ENCODE measurements around the gene DPCD.
"Not testable (repeated sequence)": the region's sequence is repeated elsewhere in the genome, so short reads cannot be mapped to it uniquely, and the experiment has no call there.

Gene DPCD

DNA sequence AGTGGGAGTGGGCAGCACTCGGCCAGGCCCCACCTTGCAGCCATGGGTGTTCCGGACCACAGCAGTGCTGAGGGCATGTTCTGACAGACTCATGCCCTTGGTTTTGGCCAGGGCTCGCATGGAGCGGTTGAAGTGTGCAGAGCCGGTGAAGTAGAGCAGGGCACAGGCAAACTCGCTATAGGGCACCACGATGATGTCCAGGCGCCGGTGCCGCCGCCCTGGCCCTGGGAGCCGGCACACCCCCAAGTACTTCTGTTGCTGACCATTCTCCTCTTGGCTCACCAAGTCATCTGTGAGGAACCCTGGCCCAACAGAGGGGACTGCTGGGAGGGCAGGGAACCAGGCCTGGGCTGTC lies 8.6 kb upstream of the DPCD start:
- no peak overlapping the region for H2AFZ ChIP-seq (ENCODE audit: low read depth, low read length)
- H3K4me1 ChIP-seq (ENCODE audit: insufficient read depth, low read length): no peaks in the 10 kb centered on the region
- peaks cover 28% of the 10 kb centered on the region for H3K36me3 ChIP-seq (ENCODE audit: insufficient read depth, low read length)
- H3K4me3 ChIP-seq (ENCODE audit: low read length): no peak overlapping the region
- no peaks in the 10 kb centered on the region for H3K9me3 ChIP-seq (ENCODE audit: low read length)
- no peaks in the 10 kb centered on the region for H3K27me3 ChIP-seq (ENCODE audit: insufficient read depth, low read length)

- H3K27me3 ChIP-seq (ENCODE audit: insufficient read depth, low read length): no peaks in the 10 kb centered on the region
- H2AFZ ChIP-seq (ENCODE audit: low read depth, low read length): no peak overlapping the region
- no peaks in the 10 kb centered on the region for H3K9me3 ChIP-seq (ENCODE audit: low read length)
- no peak overlapping the region for H3K4me3 ChIP-seq (ENCODE audit: low read length)
- H3K4me1 ChIP-seq (ENCODE audit: insufficient read depth, low read length): no peaks in the 10 kb centered on the region
- H3K36me3 ChIP-seq (ENCODE audit: insufficient read depth, low read length): peaks cover 38% of the 10 kb centered on the region
Measured at GRCh38 chr10:101580486-101581399, 7.4 kb upstream of the DPCD start.

DNA sequence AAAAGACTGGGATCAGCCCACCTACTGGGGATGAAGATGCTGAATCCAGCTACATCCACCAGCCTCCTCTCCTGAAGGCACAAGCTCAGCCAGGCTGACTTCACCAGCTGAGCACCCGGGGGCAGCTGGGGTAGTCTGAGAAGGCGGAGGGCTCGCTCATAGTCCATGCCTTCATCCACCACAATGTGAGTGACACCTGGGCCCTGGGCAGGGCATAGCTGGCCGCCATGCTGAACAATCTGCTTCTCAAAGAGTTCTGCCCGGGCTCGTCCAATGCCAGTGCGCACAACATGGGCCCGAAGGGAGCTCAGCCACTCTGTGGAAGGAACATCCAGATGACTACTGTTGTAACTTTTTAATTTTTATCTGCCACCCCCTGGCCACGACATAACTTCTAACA lies 2.3 kb upstream of the DPCD start:
- H2AFZ ChIP-seq (ENCODE audit: low read depth, low read length): no peak overlapping the region
- no peak overlapping the region for H3K4me3 ChIP-seq (ENCODE audit: low read length)

DNA sequence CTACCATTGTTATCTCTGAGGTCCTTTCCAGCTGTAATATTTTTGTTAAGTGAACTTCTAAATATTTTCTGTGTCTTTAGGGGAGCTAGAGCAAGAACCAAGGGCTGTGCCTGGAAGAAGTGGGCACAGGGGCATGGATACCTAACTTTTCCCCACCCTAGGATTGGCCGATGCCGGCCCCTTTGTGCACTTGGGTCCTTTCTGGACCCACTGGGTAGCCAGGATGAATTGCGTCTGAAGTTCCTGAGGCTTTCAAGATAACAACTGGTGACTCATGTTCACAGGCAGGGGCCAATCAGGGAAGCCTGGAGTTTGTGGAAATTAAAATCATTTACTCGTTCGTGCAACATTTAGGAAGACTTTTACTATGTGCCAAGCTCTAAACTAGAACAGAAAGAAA lies 758 bp downstream of the DPCD start:
- peaks cover 20% of the 10 kb centered on the region for H3K4me1 ChIP-seq (ENCODE audit: insufficient read depth, low read length)
- H3K4me3 ChIP-seq (ENCODE audit: low read length): peak overlapping the region; percentile 73
- peaks cover 14% of the 10 kb centered on the region for H3K36me3 ChIP-seq (ENCODE audit: insufficient read depth, low read length)
- no peaks in the 10 kb centered on the region for H3K27me3 ChIP-seq (ENCODE audit: insufficient read depth, low read length)
- H3K9me3 ChIP-seq (ENCODE audit: low read length): no peaks in the 10 kb centered on the region
- peak overlapping the region; percentile 5 for H2AFZ ChIP-seq (ENCODE audit: low read depth, low read length)

More for the DNA sequence above, 2.3 kb upstream of the DPCD start:
- peaks cover 20% of the 10 kb centered on the region for H3K4me1 ChIP-seq (ENCODE audit: insufficient read depth, low read length)
- H3K36me3 ChIP-seq (ENCODE audit: insufficient read depth, low read length): peaks cover 23% of the 10 kb centered on the region
- H3K9me3 ChIP-seq (ENCODE audit: low read length): no peaks in the 10 kb centered on the region
- no peaks in the 10 kb centered on the region for H3K27me3 ChIP-seq (ENCODE audit: insufficient read depth, low read length)

DNA sequence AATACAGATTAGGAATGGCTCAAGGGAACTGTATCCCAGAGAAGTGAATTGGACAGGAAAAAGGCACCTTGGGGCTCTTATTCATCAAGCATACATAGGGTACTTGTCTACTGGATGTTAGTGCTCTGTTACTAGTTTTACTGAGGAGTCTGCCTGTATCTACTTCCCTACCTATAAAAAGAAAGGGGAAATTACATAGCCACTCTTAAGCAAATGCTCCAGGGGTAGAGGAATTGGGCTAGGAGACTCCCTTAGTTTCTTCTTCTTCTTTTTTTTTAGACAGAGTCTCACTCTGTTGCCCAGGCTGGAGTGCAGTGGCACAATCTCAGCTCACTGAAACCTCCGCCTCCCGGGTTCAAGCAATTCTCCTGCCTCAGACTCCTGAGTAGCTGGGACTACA lies 5.2 kb downstream of the DPCD start:
- not testable (repeated sequence) for H3K27me3 ChIP-seq (ENCODE audit: insufficient read depth, low read length); H3K4me3 ChIP-seq (ENCODE audit: low read length); H3K4me1 ChIP-seq (ENCODE audit: insufficient read depth, low read length); H2AFZ ChIP-seq (ENCODE audit: low read depth, low read length); H3K9me3 ChIP-seq (ENCODE audit: low read length); H3K36me3 ChIP-seq (ENCODE audit: insufficient read depth, low read length)

DNA sequence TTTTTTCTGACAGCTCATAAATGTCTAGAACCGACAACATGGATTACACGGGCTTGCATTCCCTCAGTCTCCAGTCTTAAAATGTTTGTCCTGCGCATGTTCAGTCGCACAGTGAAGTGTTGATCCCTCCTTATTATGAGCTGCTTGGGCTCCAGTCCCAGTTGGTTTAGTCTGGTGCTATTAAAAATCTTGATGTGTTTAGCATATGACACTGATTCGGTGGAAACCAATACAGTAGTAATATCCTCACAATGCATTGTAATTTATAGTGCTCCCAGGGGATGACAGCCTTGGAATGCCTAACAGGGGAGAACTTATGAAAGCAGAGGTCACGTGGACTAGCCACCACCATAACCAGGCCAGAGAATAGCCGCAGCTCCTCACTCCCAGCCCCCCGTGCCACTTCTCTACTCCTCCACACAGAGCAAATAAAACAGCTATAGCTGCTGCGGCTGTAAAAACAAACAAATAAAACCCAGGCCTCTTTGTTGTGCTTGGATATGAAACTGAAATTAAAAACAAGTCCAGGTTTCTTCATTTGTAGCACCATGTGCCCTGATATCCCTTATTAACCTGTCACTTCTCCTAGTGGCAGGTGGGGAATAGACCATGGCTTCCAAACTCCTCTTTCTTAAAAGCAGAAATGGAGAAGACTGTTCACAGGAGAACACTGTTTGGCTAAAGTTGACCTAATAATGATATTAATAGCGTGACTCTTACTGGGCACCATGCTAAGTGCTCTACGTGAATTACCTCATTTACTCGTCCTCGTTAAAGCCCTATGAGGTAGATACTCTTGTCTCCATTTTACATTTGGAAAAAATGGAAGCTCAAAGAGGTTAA lies 7.7 kb downstream of the DPCD start:
- H3K36me3 ChIP-seq (ENCODE audit: insufficient read depth, low read length): peaks cover 6% of the 10 kb centered on the region
- no peaks in the 10 kb centered on the region for H3K9me3 ChIP-seq (ENCODE audit: low read length)
- H3K27me3 ChIP-seq (ENCODE audit: insufficient read depth, low read length): no peaks in the 10 kb centered on the region
- no peak overlapping the region for H2AFZ ChIP-seq (ENCODE audit: low read depth, low read length)
- no peak overlapping the region for H3K4me3 ChIP-seq (ENCODE audit: low read length)
- H3K4me1 ChIP-seq (ENCODE audit: insufficient read depth, low read length): no peaks in the 10 kb centered on the region

DNA sequence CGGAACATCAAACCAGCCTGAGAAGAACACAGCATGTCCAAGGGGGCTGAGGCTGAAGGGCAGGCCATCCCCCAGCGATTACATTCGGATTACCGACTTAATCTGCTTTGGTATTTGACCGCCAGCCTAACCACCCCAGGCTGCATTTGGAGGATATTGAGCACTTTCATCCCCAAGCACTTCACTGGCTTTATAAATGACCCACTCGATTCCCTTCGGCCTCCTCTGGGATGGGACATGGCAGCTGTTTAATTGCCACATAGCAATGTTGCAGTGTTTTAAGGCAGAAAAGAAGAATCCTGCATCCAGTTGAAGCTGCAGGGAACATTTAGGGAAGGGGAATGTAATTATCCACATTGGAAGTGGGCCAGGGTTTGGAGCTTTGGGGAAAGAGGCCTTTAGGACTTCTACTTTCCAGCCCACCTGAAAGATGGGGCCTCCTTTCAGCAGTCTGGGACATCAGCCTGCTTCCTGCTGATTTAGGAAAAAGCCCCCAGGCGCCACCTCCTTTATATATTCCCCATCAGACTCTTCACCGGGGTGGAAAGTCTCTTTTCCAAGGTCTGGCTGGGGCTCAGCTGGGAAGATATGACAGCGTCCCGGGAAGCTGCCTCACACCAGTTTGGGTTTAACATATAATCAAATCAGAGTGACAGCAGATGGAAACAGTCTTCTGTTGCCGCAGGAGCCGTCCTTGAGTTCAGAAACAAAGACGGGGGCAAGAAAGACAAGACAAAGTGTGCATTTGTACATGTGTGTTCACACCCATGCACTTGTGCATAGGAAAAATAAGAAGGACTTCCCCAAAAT lies 9.2 kb downstream of the DPCD start:
- Histone ChIP-seq H2AFZ (ENCODE audit: low read depth, low read length) (no peak overlapping the region), H3K4me3 (ENCODE audit: low read length) (no peak overlapping the region), H3K27me3 (ENCODE audit: insufficient read depth, low read length) (no peaks in the 10 kb centered on the region)

DNA sequence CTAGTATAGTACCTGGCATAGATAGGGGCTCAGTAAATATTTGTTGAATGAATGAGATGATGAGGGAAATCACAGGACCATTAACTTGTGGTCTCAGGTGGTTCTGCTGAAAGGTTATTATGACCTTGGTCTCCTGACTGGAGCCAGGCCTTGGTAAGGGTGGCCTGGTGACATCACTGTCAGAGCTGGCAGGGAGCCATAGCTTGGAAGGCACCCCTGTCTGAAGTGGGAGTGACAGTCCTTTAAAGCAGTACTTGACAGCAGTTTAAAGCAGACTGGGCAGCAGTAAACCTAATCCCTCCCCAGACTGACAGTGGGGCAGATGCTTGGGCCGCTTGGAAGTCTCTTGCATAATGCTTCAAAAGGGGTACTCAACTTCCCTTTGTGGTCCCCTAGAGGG lies 13.4 kb downstream of the DPCD start:
- no peaks in the 10 kb centered on the region for H3K27me3 ChIP-seq (ENCODE audit: insufficient read depth, low read length)
- no peaks in the 10 kb centered on the region for H3K9me3 ChIP-seq (ENCODE audit: low read length)
- H3K36me3 ChIP-seq (ENCODE audit: insufficient read depth, low read length): peaks cover 6% of the 10 kb centered on the region
- no peaks in the 10 kb centered on the region for H3K4me1 ChIP-seq (ENCODE audit: insufficient read depth, low read length)
- no peak overlapping the region for H2AFZ ChIP-seq (ENCODE audit: low read depth, low read length)
- H3K4me3 ChIP-seq (ENCODE audit: low read length): no peak overlapping the region

More for the DNA sequence above, 9.2 kb downstream of the DPCD start:
- no peaks in the 10 kb centered on the region for H3K4me1 ChIP-seq (ENCODE audit: insufficient read depth, low read length)
- H3K36me3 ChIP-seq (ENCODE audit: insufficient read depth, low read length): peaks cover 6% of the 10 kb centered on the region
- no peaks in the 10 kb centered on the region for H3K9me3 ChIP-seq (ENCODE audit: low read length)

GRCh38 chr10:101602761-101603398 lies 14.8 kb downstream of the DPCD start:
- peaks cover 7% of the 10 kb centered on the region for H3K4me1 ChIP-seq (ENCODE audit: insufficient read depth, low read length)
- H3K27me3 ChIP-seq (ENCODE audit: insufficient read depth, low read length): no peaks in the 10 kb centered on the region
- no peaks in the 10 kb centered on the region for H3K36me3 ChIP-seq (ENCODE audit: insufficient read depth, low read length)
- H3K4me3 ChIP-seq (ENCODE audit: low read length): no peak overlapping the region
- no peaks in the 10 kb centered on the region for H3K9me3 ChIP-seq (ENCODE audit: low read length)
- no peak overlapping the region for H2AFZ ChIP-seq (ENCODE audit: low read depth, low read length)

- H3K4me3 ChIP-seq (ENCODE audit: low read length): no peak overlapping the region
- peaks cover 18% of the 10 kb centered on the region for H3K4me1 ChIP-seq (ENCODE audit: insufficient read depth, low read length)
- H2AFZ ChIP-seq (ENCODE audit: low read depth, low read length): no peak overlapping the region
- H3K9me3 ChIP-seq (ENCODE audit: low read length): peaks cover 3% of the 10 kb centered on the region
- no peaks in the 10 kb centered on the region for H3K27me3 ChIP-seq (ENCODE audit: insufficient read depth, low read length)
- H3K36me3 ChIP-seq (ENCODE audit: insufficient read depth, low read length): peaks cover 9% of the 10 kb centered on the region
Measured at GRCh38 chr10:101607124-101607523, 19.0 kb downstream of the DPCD start.

GRCh38 chr10:101609481-101609880 lies 21.4 kb downstream of the DPCD start:
- Histone ChIP-seq H3K27me3 (ENCODE audit: insufficient read depth, low read length) (no peaks in the 10 kb centered on the region), H3K36me3 (ENCODE audit: insufficient read depth, low read length) (peaks cover 9% of the 10 kb centered on the region), H3K4me1 (ENCODE audit: insufficient read depth, low read length) (peaks cover 41% of the 10 kb centered on the region), H3K9me3 (ENCODE audit: low read length) (peaks cover 3% of the 10 kb centered on the region), H3K4me3 (ENCODE audit: low read length) (no peak overlapping the region), H2AFZ (ENCODE audit: low read depth, low read length) (no peak overlapping the region)

GRCh38 chr10:101611096-101611905 lies 23.2 kb downstream of the DPCD start:
- peaks cover 59% of the 10 kb centered on the region for H3K4me1 ChIP-seq (ENCODE audit: insufficient read depth, low read length)
- H3K9me3 ChIP-seq (ENCODE audit: low read length): peaks cover 3% of the 10 kb centered on the region
- H2AFZ ChIP-seq (ENCODE audit: low read depth, low read length): no peak overlapping the region
- H3K4me3 ChIP-seq (ENCODE audit: low read length): no peak overlapping the region
- peaks cover 9% of the 10 kb centered on the region for H3K36me3 ChIP-seq (ENCODE audit: insufficient read depth, low read length)
- no peaks in the 10 kb centered on the region for H3K27me3 ChIP-seq (ENCODE audit: insufficient read depth, low read length)
